ENCODE measurements around the gene GFI1B. TPM values are rescaled to one million over a fixed set of nuclear protein-coding genes. Genes with fewer than 3 reads are reported as not detected.

The GFI1B gene
- total and polyA plus RNA-seq, 2 of the 13 experiments (the other 11 are each of a cell fraction or from before 2014, with no cell fraction given) = 0.15 to 0.51 TPM

GRCh38 chr9:132944294-132945185 is 34.0 kb upstream of the GFI1B start, which contains the start of gene TSC1 (continued):
- TF ChIP-seq HMGXB3 (CRISPR knock-in tag; IDR thresholded peaks at IDR 0.05; ENCODE audit: borderline replicate concordance) (0 out of 2 replicates have a peak, but pooled peaks have one; percentile 71), BCLAF1 (IDR thresholded peaks at IDR 0.05) (no peak), ZKSCAN1 (IDR thresholded peaks at IDR 0.05; ENCODE audit: low read length) (no peak), KDM5B (CRISPR knock-in tag; IDR thresholded peaks at IDR 0.05; ENCODE audit: borderline replicate concordance) (peak; percentile 81; the same call in 1 of the 2 replicates), RBAK (CRISPR knock-in tag; IDR thresholded peaks at IDR 0.05) (no peak), ZNF615 (CRISPR knock-in tag; IDR thresholded peaks at IDR 0.05; ENCODE audit: borderline replicate concordance) (no peak), RAD51 (IDR thresholded peaks at IDR 0.05; ENCODE audit: borderline replicate concordance) (peak; percentile 88), SMC3 (IDR thresholded peaks at IDR 0.05; ENCODE audit: low read length) (no peak), ELF1 (CRISPR knock-in tag; IDR thresholded peaks at IDR 0.05) (peak; percentile 51), ZNF260 (CRISPR knock-in tag; IDR thresholded peaks at IDR 0.05; ENCODE audit: borderline replicate concordance, low read depth) (no peak), EED (CRISPR knock-in tag; IDR thresholded peaks at IDR 0.05) (peak; percentile 84), MAFG (CRISPR knock-in tag; IDR thresholded peaks at IDR 0.05) (no peak), HIVEP1 (CRISPR knock-in tag; IDR thresholded peaks at IDR 0.05) (no peak; the same call in 1 of the 2 replicates)
- TF ChIP-seq, protein P1, sequence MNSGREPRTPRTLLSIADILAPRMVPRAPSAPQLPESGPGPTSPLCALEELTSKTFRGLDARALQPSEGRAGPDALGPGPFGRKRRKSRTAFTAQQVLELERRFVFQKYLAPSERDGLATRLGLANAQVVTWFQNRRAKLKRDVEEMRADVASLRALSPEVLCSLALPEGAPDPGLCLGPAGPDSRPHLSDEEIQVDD (CRISPR knock-in tag; IDR thresholded peaks at IDR 0.05; ENCODE audit: borderline replicate concordance) = no peak; the same call in 1 of the 2 replicates
- TF ChIP-seq, protein P2, sequence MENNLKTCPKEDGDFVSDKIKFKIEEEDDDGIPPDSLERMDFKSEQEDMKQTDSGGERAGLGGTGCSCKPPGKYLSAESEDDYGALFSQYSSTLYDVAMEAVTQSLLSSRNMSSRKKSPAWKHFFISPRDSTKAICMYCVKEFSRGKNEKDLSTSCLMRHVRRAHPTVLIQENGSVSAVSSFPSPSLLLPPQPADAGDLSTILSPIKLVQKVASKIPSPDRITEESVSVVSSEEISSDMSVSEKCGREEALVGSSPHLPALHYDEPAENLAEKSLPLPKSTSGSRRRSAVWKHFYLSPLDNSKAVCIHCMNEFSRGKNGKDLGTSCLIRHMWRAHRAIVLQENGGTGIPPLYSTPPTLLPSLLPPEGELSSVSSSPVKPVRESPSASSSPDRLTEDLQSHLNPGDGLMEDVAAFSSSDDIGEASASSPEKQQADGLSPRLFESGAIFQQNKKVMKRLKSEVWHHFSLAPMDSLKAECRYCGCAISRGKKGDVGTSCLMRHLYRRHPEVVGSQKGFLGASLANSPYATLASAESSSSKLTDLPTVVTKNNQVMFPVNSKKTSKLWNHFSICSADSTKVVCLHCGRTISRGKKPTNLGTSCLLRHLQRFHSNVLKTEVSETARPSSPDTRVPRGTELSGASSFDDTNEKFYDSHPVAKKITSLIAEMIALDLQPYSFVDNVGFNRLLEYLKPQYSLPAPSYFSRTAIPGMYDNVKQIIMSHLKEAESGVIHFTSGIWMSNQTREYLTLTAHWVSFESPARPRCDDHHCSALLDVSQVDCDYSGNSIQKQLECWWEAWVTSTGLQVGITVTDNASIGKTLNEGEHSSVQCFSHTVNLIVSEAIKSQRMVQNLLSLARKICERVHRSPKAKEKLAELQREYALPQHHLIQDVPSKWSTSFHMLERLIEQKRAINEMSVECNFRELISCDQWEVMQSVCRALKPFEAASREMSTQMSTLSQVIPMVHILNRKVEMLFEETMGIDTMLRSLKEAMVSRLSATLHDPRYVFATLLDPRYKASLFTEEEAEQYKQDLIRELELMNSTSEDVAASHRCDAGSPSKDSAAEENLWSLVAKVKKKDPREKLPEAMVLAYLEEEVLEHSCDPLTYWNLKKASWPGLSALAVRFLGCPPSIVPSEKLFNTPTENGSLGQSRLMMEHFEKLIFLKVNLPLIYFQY (CRISPR knock-in tag; IDR thresholded peaks at IDR 0.05; ENCODE audit: borderline replicate concordance) = no peak
- TF ChIP-seq, protein P3, sequence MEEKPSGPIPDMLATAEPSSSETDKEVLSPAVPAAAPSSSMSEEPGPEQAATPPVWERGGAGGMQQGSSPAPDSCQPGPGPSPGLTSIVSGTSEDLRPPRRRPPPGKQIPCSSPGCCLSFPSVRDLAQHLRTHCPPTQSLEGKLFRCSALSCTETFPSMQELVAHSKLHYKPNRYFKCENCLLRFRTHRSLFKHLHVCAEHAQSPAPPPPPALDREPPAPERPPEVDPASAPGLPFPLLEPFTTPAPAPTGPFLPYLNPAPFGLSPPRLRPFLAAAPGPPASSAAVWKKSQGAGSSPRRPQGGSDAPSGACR (CRISPR knock-in tag; IDR thresholded peaks at IDR 0.05) = 0 out of 2 replicates have a peak, but pooled peaks have one; percentile 83

Measured in HepG2 (cell line).